ENCODE measurements around the gene DIAPH2.
"Not testable (repeated sequence)": the region's sequence is repeated elsewhere in the genome, so short reads cannot be mapped to it uniquely, and the experiment has no call there.

The DIAPH2 gene

DNA sequence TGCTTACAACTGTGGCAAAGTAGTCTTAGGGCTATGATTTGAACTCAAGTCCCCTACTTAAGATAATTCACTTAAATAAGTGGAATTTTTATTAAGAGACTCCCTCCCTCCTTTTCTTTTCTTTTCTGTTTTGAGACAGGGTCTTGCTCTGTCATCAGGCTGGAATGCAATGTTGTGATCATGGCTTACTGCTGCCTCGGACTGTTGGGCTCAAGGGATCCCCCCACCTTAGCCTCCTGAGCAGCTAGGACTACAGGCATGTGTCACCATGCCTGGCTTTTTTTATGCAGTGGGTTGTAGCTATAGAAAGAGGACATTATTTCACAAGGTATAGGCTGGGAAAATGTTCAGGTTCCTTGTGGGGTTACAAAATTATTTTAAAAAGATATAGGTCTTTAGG, 19.2 kb downstream of the DIAPH2 start:
- Mint-ChIP-seq H3K9me3 (no peaks in the 10 kb centered on the region), H3K4me3 (no peak overlapping the region), H3K36me3 (peaks cover 16% of the 10 kb centered on the region), H3K27ac (no peak overlapping the region), H3K4me1 (peaks cover 29% of the 10 kb centered on the region), H3K27me3 (no peaks in the 10 kb centered on the region)
- no peak for ATAC-seq

DNA sequence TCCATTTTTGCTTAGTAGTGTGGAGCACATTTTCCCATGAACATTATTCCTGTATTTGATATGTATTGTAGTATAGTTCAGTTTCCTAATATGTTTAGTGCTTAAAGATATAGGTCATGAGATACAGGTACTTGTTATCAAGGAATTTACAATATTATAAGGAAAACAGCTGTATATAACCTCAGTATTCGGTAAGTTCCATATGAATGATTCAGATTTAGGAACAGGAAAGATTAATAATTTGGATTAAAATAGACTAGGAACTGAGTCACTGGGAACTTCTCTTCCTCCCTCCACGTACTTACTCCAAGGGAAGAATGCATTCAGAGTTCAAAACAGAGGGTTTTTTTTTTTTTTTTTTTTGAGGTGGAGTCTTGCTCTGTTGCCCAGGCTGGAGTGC, 20.0 kb downstream of the DIAPH2 start:
- no peak for ATAC-seq
- Mint-ChIP-seq H3K4me1 (peaks cover 29% of the 10 kb centered on the region), H3K27ac (no peak overlapping the region), H3K36me3 (peaks cover 15% of the 10 kb centered on the region), H3K27me3 (no peaks in the 10 kb centered on the region), H3K9me3 (no peaks in the 10 kb centered on the region), H3K4me3 (no peak overlapping the region)

DNA sequence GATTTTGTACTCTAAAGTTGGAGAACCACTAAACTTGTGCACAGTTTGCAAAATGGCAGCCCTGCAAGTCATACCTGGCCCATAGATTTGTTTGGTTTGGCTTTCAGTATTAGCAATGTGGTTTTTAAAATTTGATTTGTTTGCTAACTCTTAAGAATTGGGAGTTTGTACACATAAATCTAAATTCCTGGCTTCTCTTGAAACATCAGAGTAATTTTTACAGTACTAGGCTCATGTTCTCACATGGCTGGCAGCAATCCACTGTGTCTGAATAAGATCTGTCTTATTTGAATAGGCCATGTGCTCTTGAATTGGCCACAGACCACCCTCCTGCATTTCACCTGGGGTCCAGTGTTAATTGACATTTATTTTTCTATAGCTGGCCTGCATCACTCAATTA, 21.3 kb downstream of the DIAPH2 start:
- Mint-ChIP-seq H3K27me3 (no peaks in the 10 kb centered on the region), H3K36me3 (peaks cover 2% of the 10 kb centered on the region), H3K9me3 (no peaks in the 10 kb centered on the region), H3K27ac (no peak overlapping the region), H3K4me3 (no peak overlapping the region), H3K4me1 (peaks cover 18% of the 10 kb centered on the region)
- ATAC-seq: no peak

DNA sequence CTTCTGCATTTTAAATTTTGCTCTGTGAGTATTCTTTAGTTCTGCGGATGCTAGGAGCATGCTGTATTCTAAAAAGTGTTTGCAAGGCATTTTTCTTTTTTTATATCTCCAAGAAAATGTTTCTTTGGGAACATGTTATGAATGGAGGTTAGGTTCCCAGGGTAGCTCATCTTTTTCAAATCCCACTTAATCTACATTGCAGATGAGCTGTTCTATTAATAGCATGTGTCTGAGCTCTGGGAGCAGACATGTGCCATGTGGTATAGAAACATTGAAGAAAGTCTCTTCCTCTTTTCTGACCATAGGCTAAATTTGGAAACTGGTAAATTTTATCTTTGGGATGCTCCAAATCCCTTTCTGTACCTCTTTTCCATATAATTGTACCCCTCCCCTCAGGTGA, 23.2 kb downstream of the DIAPH2 start:
- no peaks in the 10 kb centered on the region for H3K36me3 Mint-ChIP-seq
- no peaks in the 10 kb centered on the region for H3K9me3 Mint-ChIP-seq
- H3K27me3 Mint-ChIP-seq: no peaks in the 10 kb centered on the region
- H3K4me3 Mint-ChIP-seq: no peak overlapping the region
- H3K4me1 Mint-ChIP-seq: peaks cover 19% of the 10 kb centered on the region
- ATAC-seq: no peak
- H3K27ac Mint-ChIP-seq: no peak overlapping the region

DNA sequence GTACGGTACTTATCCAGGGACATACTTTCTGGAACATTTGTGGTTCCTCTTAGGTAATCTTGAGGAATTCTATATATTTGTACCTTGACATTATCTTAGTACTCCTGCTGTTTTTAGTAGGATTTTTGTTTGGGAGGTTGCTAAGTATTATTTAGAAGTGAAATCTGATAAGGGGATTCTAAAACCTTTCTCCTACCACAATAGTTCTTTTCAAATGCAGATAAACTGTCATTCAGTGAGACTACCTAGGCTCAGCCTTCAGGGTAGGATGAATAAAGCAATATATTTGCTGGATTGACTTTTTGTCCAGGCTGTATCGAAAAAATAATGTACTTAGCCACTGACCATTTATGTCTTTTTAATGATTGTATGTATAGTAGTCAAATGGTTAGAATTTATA, 25.4 kb downstream of the DIAPH2 start:
- Mint-ChIP-seq H3K27me3 (no peaks in the 10 kb centered on the region), H3K4me3 (no peak overlapping the region), H3K27ac (no peak overlapping the region), H3K36me3 (no peaks in the 10 kb centered on the region), H3K9me3 (no peaks in the 10 kb centered on the region), H3K4me1 (peaks cover 21% of the 10 kb centered on the region)
- ATAC-seq: no peak

DNA sequence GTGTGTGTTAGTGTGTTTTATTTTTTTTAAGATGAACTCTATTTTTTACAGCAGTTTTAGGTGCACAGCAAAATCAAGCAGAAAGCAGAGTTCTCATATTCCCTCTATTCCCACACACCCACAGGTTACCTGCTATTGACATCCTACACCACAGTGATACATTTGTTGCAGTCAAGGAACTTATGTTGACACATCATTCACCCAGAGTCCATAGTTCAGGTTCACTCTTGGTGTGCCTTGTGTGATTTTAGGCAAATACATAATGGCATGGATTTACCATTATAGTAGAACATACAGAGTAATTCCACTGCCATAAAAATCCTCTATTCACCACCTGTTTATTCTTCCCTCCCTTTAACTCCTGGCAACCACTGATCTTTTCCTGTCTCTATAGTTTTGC, 28.7 kb downstream of the DIAPH2 start:
- H3K9me3 Mint-ChIP-seq: no peaks in the 10 kb centered on the region
- H3K4me3 Mint-ChIP-seq: no peak overlapping the region

DNA sequence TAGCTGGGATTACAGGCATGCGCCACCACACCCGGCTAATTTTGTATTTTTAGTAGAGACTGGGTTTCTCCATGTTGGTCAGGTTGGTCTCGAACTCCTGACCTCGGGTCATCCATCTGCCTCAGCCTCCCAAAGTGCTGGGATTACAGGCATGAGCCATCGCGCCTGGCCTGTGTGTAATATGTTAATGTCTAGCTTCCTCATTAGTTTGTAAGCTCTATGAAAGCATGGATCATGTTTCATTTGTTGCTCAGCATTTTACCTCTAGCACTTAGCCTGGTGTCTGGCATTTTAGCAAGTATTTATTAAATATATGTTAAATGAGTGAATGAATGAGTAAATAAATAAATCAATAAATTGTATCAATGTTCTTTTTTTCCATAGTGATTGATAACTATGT, 29.8 kb downstream of the DIAPH2 start:
- H3K36me3 Mint-ChIP-seq, H3K9me3 Mint-ChIP-seq, H3K4me3 Mint-ChIP-seq, ATAC-seq, H3K27ac Mint-ChIP-seq, H3K27me3 Mint-ChIP-seq: not testable (repeated sequence)
- peaks cover 21% of the 10 kb centered on the region for H3K4me1 Mint-ChIP-seq

More for the DNA sequence above, 28.7 kb downstream of the DIAPH2 start:
- no peak for ATAC-seq
- Mint-ChIP-seq H3K36me3 (no peaks in the 10 kb centered on the region), H3K27ac (no peak overlapping the region), H3K27me3 (no peaks in the 10 kb centered on the region), H3K4me1 (peaks cover 25% of the 10 kb centered on the region)

DNA sequence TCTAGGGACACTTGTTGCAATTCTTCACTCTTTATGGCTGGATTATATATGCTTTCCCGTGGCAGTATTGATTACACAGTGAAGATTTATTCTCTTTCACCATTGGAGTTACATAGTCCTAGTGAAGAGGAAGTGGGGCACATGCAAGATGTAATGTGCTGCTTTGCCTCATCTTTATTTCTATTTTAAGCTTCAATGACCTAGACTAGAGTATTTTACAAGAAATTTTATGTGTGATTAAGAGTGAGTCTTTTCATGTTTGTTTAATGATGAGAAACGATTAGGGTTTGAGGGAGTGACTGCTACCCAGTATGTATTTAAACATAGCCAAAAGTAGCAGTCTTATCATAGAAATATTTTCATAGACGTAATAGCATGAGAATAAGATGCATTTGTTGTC, 30.8 kb downstream of the DIAPH2 start:
- H3K27ac Mint-ChIP-seq: no peak overlapping the region
- no peak overlapping the region for H3K4me3 Mint-ChIP-seq
- no peak for ATAC-seq
- no peaks in the 10 kb centered on the region for H3K36me3 Mint-ChIP-seq
- no peaks in the 10 kb centered on the region for H3K9me3 Mint-ChIP-seq
- H3K4me1 Mint-ChIP-seq: peaks cover 21% of the 10 kb centered on the region
- H3K27me3 Mint-ChIP-seq: no peaks in the 10 kb centered on the region

DNA sequence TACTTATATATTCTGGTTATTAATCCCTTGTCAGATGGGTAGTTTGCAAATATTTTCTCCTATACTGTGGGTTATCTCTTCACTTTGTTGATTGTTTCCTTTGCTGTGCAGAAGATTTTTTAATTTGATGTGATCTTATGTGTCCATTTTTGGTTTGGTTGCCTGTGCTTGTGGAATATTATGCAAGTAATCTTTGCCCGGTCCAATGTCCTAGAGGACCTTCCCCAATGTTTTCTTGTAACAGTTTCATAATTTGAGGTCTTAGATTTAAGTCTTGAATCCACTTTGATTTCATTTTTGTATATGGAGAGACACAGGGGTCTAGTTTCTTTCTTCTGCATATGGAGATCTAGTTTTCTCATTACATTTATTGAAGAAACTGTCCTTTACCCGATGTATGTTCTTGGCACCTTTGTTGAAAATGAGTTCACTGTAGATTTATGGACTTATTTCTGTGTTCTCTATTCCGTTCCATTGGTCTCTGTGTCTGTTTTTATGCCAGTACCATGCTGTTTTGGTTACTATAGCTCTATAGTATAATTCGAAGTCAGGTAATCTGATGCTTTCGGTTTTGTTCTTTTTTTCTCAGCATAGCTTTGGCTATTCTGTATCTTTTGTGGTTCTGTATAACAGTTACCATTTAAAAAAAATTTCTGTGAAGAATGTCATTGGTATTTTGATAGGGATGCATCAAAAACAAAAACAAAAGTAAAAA, 34.7 kb downstream of the DIAPH2 start:
- Mint-ChIP-seq H3K27me3 (no peaks in the 10 kb centered on the region), H3K36me3 (no peaks in the 10 kb centered on the region), H3K4me1 (peaks cover 12% of the 10 kb centered on the region), H3K27ac (no peak overlapping the region), H3K4me3 (no peak overlapping the region), H3K9me3 (no peaks in the 10 kb centered on the region)
- no peak for ATAC-seq

DNA sequence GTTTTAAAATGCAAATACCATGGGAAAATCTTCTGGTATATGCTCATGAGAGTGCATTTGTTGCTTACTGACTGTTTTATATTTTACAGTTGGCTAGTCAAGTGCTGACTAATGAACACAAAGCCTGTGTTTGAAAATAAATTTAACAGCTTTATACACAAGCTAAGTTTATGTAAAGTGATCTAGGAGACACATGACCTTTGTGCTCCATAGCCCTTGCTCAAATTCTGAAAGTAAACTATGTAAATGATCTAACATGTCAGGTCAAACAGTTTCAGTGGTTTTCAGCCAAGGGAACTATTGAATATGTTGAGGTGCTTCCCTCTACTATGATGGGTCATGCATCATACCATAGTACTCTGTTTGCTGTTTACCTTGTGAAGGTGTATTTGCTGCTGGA, 36.7 kb downstream of the DIAPH2 start:
- Mint-ChIP-seq H3K9me3 (no peaks in the 10 kb centered on the region), H3K4me3 (no peak overlapping the region), H3K27me3 (no peaks in the 10 kb centered on the region), H3K36me3 (no peaks in the 10 kb centered on the region), H3K27ac (no peak overlapping the region), H3K4me1 (peaks cover 5% of the 10 kb centered on the region)
- peak; percentile 83 for ATAC-seq

DNA sequence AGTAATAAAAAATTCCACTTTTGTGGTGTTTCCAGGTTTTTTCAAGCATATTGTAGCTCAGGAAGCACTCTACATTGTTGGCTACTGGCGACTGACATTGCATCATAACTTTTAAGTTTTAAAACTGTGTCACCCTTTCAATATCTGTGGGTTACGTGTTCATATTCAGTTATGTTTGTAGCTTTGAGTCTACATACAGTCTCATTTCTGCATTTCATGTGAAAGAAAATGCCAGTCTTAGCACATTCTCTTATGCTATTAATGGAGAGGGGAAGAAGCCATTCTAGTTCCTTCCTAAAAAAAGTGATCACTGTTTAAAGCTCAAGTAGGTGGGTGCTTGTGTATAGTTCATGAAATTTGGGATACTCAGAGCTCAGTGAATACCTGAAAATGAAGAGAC, 38.1 kb downstream of the DIAPH2 start:
- no peaks in the 10 kb centered on the region for H3K27me3 Mint-ChIP-seq
- H3K4me3 Mint-ChIP-seq: no peak overlapping the region
- H3K4me1 Mint-ChIP-seq: no peaks in the 10 kb centered on the region
- no peak overlapping the region for H3K27ac Mint-ChIP-seq
- H3K36me3 Mint-ChIP-seq: no peaks in the 10 kb centered on the region
- no peaks in the 10 kb centered on the region for H3K9me3 Mint-ChIP-seq
- no peak for ATAC-seq

DNA sequence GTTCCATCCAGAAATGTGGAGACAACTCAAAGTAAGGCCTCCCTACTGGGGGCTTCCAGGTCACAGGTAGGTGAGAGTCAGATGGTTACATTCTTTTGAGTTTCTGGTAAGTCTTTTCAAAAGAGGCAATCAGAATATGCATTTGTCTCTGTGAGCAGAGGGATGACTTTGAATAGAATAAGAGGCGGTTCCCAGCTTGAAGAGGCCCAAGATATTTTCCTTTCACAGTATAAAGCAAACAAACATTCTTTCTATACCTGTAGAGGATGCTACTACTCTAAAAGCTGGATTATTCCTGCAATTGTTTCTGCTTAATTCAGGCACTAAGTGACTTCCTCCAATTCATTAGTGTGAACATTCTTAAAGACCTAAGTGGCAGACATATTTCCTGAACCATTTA, 44.4 kb downstream of the DIAPH2 start:
- H3K27ac Mint-ChIP-seq: no peak overlapping the region
- no peaks in the 10 kb centered on the region for H3K4me1 Mint-ChIP-seq
- H3K9me3 Mint-ChIP-seq: no peaks in the 10 kb centered on the region
- ATAC-seq: no peak
- no peak overlapping the region for H3K4me3 Mint-ChIP-seq
- no peaks in the 10 kb centered on the region for H3K27me3 Mint-ChIP-seq
- H3K36me3 Mint-ChIP-seq: no peaks in the 10 kb centered on the region

DNA sequence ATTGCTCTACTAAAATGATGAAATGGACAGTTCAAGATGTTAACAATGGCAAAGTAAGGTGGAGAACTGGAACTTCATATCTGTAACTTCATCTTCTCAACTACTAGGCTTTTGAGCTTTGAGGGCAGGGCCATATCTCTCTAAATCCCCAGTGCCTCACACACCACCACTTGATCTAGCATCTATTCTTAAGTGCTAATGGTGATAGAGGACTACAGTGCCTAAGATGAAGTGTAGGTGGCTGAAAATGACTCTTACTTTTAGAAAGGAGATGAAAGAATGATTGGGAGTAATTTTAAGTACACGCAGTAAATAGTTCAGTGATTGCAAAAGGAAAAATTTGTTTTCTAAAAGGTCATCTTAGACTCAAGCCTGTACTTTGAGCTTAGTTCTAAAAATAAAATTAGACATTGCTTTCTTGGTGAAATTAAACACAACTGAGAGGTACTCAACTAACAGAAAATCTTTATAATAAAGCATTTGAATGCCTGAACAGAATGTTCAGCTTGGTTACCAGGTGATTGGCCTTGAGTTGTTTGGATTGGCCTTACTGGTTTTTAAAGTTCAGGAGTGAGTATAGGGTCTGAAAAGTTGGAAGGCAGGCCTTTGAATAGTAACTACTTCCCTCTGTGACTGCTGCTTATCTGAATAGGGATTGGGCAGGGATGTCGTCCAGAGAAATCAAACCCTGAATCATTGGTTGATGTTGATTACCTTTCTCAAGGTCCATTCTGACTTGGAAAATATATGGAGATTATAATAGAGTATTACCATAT, 45.4 kb downstream of the DIAPH2 start:
- H3K27me3 Mint-ChIP-seq: no peaks in the 10 kb centered on the region
- no peak for ATAC-seq
- H3K4me1 Mint-ChIP-seq: no peaks in the 10 kb centered on the region
- no peaks in the 10 kb centered on the region for H3K9me3 Mint-ChIP-seq
- no peaks in the 10 kb centered on the region for H3K36me3 Mint-ChIP-seq
- H3K27ac Mint-ChIP-seq: no peak overlapping the region
- no peak overlapping the region for H3K4me3 Mint-ChIP-seq

DNA sequence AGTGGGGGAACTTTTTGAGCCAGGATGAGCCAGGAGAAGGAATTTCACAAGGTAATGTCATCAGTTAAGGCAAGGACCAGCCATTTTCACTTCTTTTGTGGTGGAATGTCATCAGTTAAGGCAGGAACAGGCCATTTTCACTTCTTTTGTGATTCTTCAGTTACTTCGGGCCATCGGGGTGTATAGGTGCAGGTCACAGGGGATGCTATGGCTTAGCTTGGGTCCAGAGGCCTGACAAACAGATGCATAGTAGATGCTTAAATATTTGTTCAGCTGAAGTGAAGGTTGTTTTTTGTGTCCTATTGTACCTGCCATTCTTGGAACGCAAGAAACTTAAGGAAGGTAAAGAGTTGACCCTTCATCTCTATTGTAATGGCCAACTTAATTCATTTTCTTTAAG, 46.4 kb downstream of the DIAPH2 start:
- H3K4me1 Mint-ChIP-seq: not testable (repeated sequence)

DNA sequence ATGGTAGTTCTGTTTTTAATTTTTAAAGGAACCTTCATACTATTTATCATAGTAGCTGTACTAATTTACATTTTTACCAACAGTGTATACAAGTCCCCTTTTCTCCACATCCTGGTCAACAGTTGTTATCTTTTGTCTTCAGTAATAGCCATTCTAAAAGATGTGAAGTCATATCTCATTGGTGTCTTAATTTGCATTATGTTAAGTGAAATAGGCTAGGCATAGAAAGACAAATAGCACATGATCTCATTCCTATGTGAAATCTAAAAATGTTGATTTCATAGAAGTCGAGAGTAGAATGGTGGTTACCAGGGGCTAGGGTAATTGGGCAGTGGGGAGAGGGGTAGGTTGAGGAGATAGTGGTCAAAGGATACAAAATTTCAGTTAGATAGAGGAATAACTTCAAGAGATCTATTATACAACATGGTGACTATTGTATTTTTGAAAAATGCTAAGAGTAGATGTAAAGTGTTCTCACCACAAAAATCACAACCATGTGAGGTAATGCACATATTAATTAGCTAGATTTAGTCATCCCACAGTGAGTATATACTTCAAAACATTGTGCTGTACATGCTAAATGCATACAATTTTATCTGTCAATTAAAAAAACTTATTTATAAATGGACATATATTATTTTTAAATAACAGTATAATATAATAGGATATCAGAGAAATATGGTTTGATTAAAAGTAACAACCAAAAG, 58.9 kb downstream of the DIAPH2 start:
- no peak for ATAC-seq
- Mint-ChIP-seq H3K27me3 (no peaks in the 10 kb centered on the region), H3K27ac (no peak overlapping the region), H3K9me3 (no peaks in the 10 kb centered on the region), H3K4me1 (no peaks in the 10 kb centered on the region), H3K36me3 (peaks cover 5% of the 10 kb centered on the region), H3K4me3 (no peak overlapping the region)

More for the DNA sequence above, 46.4 kb downstream of the DIAPH2 start:
- not testable (repeated sequence) for H3K27ac Mint-ChIP-seq, ATAC-seq, H3K36me3 Mint-ChIP-seq, H3K4me3 Mint-ChIP-seq, H3K27me3 Mint-ChIP-seq, H3K9me3 Mint-ChIP-seq

DNA sequence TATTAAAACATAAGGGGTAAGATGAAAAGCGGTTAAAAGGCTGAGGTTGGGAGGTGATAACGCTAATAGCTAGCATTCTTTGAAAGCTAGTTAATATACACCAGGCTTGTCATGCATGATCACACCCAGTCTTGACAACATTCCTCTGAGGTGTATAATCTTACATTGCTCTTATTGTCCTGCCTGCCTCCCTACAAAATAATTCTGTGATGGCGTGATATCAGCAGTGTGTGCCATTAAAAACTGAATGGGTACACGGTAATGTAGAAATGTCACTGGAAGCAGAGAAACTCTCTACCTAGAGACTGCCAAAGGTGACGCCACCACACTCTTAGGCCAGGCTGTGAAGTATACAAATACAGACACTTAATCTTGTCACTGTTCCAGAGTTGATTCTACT, 68.1 kb downstream of the DIAPH2 start:
- H3K4me1 Mint-ChIP-seq: no peaks in the 10 kb centered on the region

More for the DNA sequence above, 68.1 kb downstream of the DIAPH2 start:
- peaks cover 7% of the 10 kb centered on the region for H3K36me3 Mint-ChIP-seq
- no peaks in the 10 kb centered on the region for H3K9me3 Mint-ChIP-seq
- H3K27ac Mint-ChIP-seq: no peak overlapping the region
- no peak for ATAC-seq
- H3K4me3 Mint-ChIP-seq: no peak overlapping the region
- H3K27me3 Mint-ChIP-seq: no peaks in the 10 kb centered on the region

All from stimulated activated memory B cell treated with anti-CD40 and anti-IgM and Interleukin-4, amounts not matched to agents 10 μg/mL and 1 μg/mL and 100 μg/mL, for 72 hours (primary cell).